ENCODE measurements around the gene EEFSEC. TPM values are rescaled to one million over a fixed set of nuclear protein-coding genes. Genes with fewer than 3 reads are reported as not detected.

The EEFSEC gene
- total and polyA plus RNA-seq, 2 experiments from 2014 or later, result 10.1 to 16.2 TPM

GRCh38 chr3:128254967-128255366 is 101.7 kb downstream of the EEFSEC start:
- Histone ChIP-seq H3K27me3 (ENCODE audit: insufficient read depth) (no peaks in the 10 kb centered on the region), H3K27ac (ENCODE audit: low read depth) (no peak overlapping the region), H3K4me3 (no peak overlapping the region), H3K4me2 (no peak overlapping the region), H4K20me1 (replicated peaks; ENCODE audit: insufficient read depth) (no peaks in the 10 kb centered on the region), H3K9me2 (ENCODE audit: insufficient read depth) (no peaks in the 10 kb centered on the region), H3K4me1 (ENCODE audit: insufficient read depth) (no peaks in the 10 kb centered on the region), H3F3A (replicated peaks; ENCODE audit: low read depth) (no peaks in the 10 kb centered on the region), H2AFZ (no peak overlapping the region), H3K36me3 (ENCODE audit: insufficient read depth) (0 out of 2 replicates have a peak, but pooled peaks cover 3% of the 10 kb centered on the region), H3K79me2 (replicated peaks; ENCODE audit: insufficient read depth) (0 out of 2 replicates have a peak, but pooled peaks cover 3% of the 10 kb centered on the region)
- TF ChIP-seq REST (IDR thresholded peaks at IDR 0.05; ENCODE audit: unreplicated experiment) (no peak), CTCF (conservative IDR thresholded peaks at IDR 0.05; ENCODE audit: low read depth in 2 of 2) (peak; percentile 40 to 42)
- Mint-ChIP-seq H3K27me3 (ENCODE audit: insufficient read depth, low read depth, poor library complexity) (peaks cover 7% of the 10 kb centered on the region), H3K4me1 (peaks cover 5% of the 10 kb centered on the region), H3K27ac (no peak overlapping the region), H3K36me3 (ENCODE audit: low read depth) (peaks cover 7% of the 10 kb centered on the region; the same call in 2 of the 3 replicates), H3K4me3 (no peak overlapping the region), H3K9me3 (peaks cover 7% of the 10 kb centered on the region; the same call in 2 of the 3 replicates)
- DNase-seq (ENCODE audit: low spot score), result peak; percentile 36
- ATAC-seq, result peak; percentile 78

GRCh38 chr3:128256131-128256530 is 102.8 kb downstream of the EEFSEC start:
- Mint-ChIP-seq H3K36me3 (ENCODE audit: low read depth) (peaks cover 17% of the 10 kb centered on the region), H3K4me1 (peaks cover 5% of the 10 kb centered on the region), H3K27me3 (ENCODE audit: insufficient read depth, low read depth, poor library complexity) (peaks cover 7% of the 10 kb centered on the region), H3K9me3 (peaks cover 16% of the 10 kb centered on the region; the same call in 2 of the 3 replicates), H3K27ac (no peak overlapping the region), H3K4me3 (no peak overlapping the region)
- Histone ChIP-seq H3K4me2 (no peak overlapping the region), H3F3A (replicated peaks; ENCODE audit: low read depth) (no peaks in the 10 kb centered on the region), H3K36me3 (ENCODE audit: insufficient read depth) (peaks cover 12% of the 10 kb centered on the region; the same call in 1 of the 2 replicates), H2AFZ (no peak overlapping the region), H3K9me2 (ENCODE audit: insufficient read depth) (0 out of 2 replicates have a peak, but pooled peaks cover 5% of the 10 kb centered on the region), H3K27ac (ENCODE audit: low read depth) (no peak overlapping the region), H4K20me1 (replicated peaks; ENCODE audit: insufficient read depth) (no peaks in the 10 kb centered on the region), H3K4me3 (no peak overlapping the region), H3K4me1 (ENCODE audit: insufficient read depth) (no peaks in the 10 kb centered on the region), H3K27me3 (ENCODE audit: insufficient read depth) (no peaks in the 10 kb centered on the region), H3K79me2 (replicated peaks; ENCODE audit: insufficient read depth) (0 out of 2 replicates have a peak, but pooled peaks cover 1% of the 10 kb centered on the region)
- TF ChIP-seq STAT1 (IDR thresholded peaks at IDR 0.05; ENCODE audit: unreplicated experiment) (no peak), ZNF331 (CRISPR knock-in tag; IDR thresholded peaks at IDR 0.05; ENCODE audit: low read depth) (no peak), CREB1 (CRISPR knock-in tag; IDR thresholded peaks at IDR 0.05; ENCODE audit: low read depth) (no peak), ZNF114 (CRISPR knock-in tag; IDR thresholded peaks at IDR 0.05) (no peak), NANOG (IDR thresholded peaks at IDR 0.05; ENCODE audit: borderline replicate concordance) (no peak), JUNB (IDR thresholded peaks at IDR 0.05; ENCODE audit: unreplicated experiment) (no peak), EZH2phosphoT487 (IDR thresholded peaks at IDR 0.05; ENCODE audit: unreplicated experiment) (no peak)
- ATAC-seq, result no peak
- no peak for DNase-seq (ENCODE audit: low spot score)
